ENCODE measurements around the gene PCDHGA5.

- TF ChIP-seq YY1 (IDR thresholded peaks at IDR 0.05; ENCODE audit: insufficient read depth, insufficient read length), result no peak
- no peak for TF ChIP-seq ZNF274 (IDR thresholded peaks at IDR 0.05; ENCODE audit: low read depth, low read length)
- no peak for TF ChIP-seq SUZ12 (IDR thresholded peaks at IDR 0.05; ENCODE audit: extremely low read depth, insufficient read depth, insufficient read length)
These were observed 9.8 kb downstream of the PCDHGA5 start, which contains the start of gene PCDHGA6 for GRCh38 chr5:141373673-141374317.
